ENCODE results near the gene ADAMTS17.

Gene ADAMTS17

DNA sequence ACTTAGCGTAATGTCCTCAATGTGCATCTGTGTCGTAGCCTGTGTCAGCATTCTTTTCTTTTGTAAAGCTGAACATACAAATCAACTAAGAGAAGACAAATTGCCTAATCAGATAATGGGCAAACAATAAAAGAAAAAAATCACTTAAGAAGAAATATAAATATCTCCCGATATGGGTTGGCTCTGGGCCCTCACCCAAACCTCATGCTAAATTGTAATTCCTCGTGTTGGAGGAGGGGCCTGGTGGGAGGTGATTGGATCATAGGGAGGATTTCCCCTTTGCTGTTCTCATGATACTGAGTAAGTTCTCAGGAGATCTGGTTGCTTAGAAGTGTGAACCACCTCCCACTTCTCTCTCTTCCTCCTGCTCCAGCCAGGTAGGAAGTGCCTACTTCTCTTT, 323.6 kb downstream of the ADAMTS17 start:
- no peak for DNase-seq (ENCODE audit: low read depth)
- no peak overlapping the region for H3K4me3 ChIP-seq (ENCODE audit: low read depth, low read length)
- TF ChIP-seq, protein P1, sequence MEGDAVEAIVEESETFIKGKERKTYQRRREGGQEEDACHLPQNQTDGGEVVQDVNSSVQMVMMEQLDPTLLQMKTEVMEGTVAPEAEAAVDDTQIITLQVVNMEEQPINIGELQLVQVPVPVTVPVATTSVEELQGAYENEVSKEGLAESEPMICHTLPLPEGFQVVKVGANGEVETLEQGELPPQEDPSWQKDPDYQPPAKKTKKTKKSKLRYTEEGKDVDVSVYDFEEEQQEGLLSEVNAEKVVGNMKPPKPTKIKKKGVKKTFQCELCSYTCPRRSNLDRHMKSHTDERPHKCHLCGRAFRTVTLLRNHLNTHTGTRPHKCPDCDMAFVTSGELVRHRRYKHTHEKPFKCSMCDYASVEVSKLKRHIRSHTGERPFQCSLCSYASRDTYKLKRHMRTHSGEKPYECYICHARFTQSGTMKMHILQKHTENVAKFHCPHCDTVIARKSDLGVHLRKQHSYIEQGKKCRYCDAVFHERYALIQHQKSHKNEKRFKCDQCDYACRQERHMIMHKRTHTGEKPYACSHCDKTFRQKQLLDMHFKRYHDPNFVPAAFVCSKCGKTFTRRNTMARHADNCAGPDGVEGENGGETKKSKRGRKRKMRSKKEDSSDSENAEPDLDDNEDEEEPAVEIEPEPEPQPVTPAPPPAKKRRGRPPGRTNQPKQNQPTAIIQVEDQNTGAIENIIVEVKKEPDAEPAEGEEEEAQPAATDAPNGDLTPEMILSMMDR (IDR thresholded peaks at IDR 0.05; ENCODE audit: control insufficient read depth, extremely low read depth, insufficient read depth): no peak

DNA sequence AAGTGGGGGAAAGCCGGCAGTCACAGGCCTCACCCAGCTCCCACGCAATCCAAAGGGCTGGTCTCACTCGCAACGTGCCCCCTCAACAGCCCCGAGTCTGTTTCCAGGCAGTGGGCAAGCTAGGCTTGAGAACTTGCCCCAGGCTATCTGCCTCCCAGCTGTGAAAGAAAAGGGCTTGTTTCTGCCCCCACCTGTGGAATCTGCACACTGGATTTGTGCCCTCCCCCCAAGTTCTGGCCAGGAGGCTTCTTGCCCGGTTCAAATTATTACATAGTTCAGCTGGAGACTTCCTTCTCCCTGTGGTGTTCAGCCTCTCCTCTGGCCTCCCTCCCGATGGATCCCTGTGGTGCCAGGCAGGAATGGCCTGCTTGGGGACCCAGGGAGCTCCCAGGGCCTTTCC, 324.6 kb downstream of the ADAMTS17 start:
- no peak for DNase-seq (ENCODE audit: low read depth)
- TF ChIP-seq, protein P1 (IDR thresholded peaks at IDR 0.05; ENCODE audit: control insufficient read depth, extremely low read depth, insufficient read depth): no peak
- no peak overlapping the region for H3K4me3 ChIP-seq (ENCODE audit: low read depth, low read length)

DNA sequence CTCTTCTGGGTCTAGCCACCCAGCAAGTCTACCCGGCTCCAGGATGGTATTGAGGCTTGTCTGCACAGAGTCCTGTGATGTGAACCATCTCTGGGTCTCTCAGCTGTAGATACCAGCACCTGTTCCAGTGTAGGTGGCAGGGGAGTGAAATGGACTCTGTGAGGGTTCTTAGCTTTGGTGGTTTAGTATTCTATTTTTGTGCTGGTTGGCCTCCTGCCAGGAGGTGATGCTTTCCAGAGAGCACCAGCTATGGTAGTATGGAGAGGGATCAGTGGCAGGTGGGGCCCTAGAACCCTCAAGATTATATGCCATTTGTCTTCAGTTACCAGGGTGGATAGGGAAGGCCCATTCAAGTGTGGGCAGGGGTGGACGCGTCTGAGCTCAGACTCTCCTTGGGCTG, 325.1 kb downstream of the ADAMTS17 start:
- TF ChIP-seq, protein P1 (IDR thresholded peaks at IDR 0.05; ENCODE audit: control insufficient read depth, extremely low read depth, insufficient read depth): no peak
- DNase-seq (ENCODE audit: low read depth): no peak
- H3K4me3 ChIP-seq (ENCODE audit: low read depth, low read length): no peak overlapping the region

DNA sequence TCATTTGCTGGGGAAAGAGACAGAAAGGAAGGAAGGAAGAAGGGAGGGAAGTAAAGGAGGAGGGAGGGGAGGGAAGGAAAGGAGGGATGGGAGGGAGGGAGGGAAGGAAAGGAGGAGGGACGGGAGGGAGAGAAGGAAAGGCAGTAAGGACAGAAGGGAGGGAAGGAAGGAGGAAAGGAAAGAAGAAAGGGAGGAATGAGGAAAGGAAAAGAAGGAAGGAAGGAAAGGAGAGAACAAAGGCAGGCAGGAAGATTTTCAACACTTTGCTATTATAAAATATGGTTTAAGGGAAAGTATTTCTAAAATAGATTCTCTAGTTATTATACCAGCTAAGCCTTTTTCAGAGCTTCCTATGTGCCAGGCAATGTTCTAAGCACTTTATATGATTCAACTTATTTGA, 330.5 kb downstream of the ADAMTS17 start:
- H3K4me3 ChIP-seq (ENCODE audit: low read depth, low read length): no peak overlapping the region
- TF ChIP-seq, protein P1 (IDR thresholded peaks at IDR 0.05; ENCODE audit: control insufficient read depth, extremely low read depth, insufficient read depth): no peak
- DNase-seq (ENCODE audit: low read depth): no peak

DNA sequence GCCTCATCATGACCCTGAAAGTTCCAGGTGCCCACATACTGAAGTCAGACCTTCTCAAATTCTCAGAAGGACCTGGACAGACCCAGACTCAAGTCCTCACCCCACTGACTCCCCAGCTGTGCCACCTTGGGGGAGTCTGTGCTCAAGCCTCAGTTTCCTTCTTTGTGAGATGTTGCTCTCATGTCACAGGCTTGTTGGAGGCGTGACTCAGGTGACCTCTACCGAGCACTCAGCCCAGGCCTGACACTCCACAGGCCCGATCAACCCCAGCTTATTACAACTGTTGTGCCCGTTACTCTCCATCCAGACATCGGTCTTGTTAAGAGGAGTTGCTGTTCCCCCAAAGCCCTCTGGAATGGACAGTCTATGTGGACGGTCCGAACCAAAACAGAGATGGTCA, 332.4 kb downstream of the ADAMTS17 start:
- H3K4me3 ChIP-seq (ENCODE audit: low read depth, low read length): no peak overlapping the region
- TF ChIP-seq, protein P1 (IDR thresholded peaks at IDR 0.05; ENCODE audit: control insufficient read depth, extremely low read depth, insufficient read depth): no peak
- no peak for DNase-seq (ENCODE audit: low read depth)

DNA sequence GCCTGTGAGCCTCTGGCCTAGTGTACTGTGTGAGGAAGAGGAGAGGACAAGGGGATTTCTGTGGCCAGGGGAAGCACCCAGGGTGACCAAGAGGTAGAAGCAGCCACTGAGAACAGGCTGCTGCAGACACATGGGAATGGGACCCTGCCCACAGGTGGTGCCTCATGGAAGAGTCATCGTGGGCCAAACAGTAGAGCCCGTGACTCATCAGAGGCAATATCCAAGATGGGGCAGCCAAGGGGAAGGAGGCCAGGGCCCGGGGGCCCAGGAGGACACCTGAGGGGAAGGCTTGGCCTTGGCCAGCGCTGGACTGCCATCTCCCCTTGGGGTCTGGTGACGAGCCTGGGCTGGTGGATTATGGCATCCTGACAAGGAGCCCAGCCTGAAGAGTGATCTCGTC, 333.5 kb downstream of the ADAMTS17 start:
- no peak overlapping the region for H3K4me3 ChIP-seq (ENCODE audit: low read depth, low read length)
- TF ChIP-seq, protein P1 (IDR thresholded peaks at IDR 0.05; ENCODE audit: control insufficient read depth, extremely low read depth, insufficient read depth): no peak
- DNase-seq (ENCODE audit: low read depth): no peak

DNA sequence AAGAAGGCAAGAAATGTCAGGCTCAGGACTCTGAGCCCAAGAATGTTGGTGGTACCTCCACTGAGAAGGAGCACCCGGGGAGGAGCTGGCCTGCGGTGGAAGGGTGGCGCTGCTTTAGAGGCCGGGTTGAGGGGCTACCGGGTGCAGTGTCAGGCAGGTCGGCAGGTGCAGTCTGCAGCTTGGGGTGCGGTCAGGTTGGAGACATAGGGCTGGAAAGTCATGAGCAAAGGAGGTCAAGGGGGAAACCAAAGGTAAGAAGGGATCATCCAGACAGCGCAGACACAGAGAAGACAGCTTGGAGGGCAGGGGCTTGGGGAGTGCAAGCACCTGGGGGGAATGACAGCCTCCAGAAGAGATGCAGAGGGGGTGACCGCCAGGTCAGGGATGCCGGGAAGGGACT, 334.2 kb downstream of the ADAMTS17 start:
- no peak for DNase-seq (ENCODE audit: low read depth)
- TF ChIP-seq, protein P1 (IDR thresholded peaks at IDR 0.05; ENCODE audit: control insufficient read depth, extremely low read depth, insufficient read depth): no peak

More for the DNA sequence above, 334.2 kb downstream of the ADAMTS17 start:
- H3K4me3 ChIP-seq (ENCODE audit: low read depth, low read length): no peak overlapping the region
